ENCODE data around the gene CXCL6.
A peak's percentile ranks its signal among the peaks of the same experiment; 100 is the strongest.

The CXCL6 gene

DNA sequence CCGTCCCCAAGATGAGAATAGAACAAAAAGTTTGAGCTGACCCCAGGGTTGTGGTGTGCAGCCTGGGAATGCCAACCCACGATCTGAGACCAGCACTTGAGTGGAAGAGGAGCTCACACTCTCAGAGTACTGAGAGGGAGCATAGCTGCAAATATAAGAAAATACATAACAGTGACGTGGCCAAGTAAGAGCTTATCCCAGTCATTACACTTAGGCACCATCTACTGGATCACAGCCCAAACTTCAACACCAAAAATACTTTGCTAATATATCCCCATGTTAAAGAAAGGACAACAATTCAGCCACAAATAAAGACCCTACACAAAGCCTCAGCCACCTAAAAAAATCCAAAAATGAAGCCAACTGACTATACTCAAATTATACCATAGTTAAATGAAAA is 33.3 kb upstream of the CXCL6 start:
- TF ChIP-seq CTCF (IDR thresholded peaks at IDR 0.05; ENCODE audit: low read depth, low read length, missing control alignments) = no peak
- no peaks in the 10 kb centered on the region for H3K27me3 ChIP-seq (replicated peaks)
- no peak overlapping the region for H3K4me3 ChIP-seq (ENCODE audit: low read depth, low read length)
- DNase-seq = no peak
- in situ Hi-C loops (cut with HindIII; ENCODE audit: low pct_ligation_motif_present, low sequenced_read_pairs) = no loop called here
- H3K36me3 ChIP-seq (replicated peaks) = no peaks in the 10 kb centered on the region
- H3K27ac ChIP-seq = no peak overlapping the region

DNA sequence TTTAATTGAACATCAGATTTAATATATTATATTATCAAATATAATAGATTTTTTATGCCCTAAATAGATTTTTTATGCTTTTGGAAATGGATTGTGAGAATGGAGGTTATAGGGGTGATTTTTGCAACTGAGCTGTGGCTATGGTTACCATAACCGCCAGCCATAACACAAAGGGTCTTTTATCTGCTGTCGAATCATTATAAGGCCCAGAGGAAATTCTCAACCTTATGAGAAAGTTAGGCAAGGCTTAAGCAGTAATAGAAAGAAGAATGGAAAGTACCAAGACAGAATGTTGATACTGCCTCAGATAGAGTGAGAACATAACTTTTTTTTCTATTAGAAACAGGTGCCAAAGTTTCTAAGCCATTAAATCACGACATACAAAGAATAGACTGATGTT is 26.3 kb upstream of the CXCL6 start:
- Histone ChIP-seq H3K36me3 (replicated peaks) (no peaks in the 10 kb centered on the region), H3K27me3 (replicated peaks) (no peaks in the 10 kb centered on the region), H3K4me3 (ENCODE audit: low read depth, low read length) (no peak overlapping the region), H3K27ac (no peak overlapping the region)
- in situ Hi-C loops (cut with HindIII; ENCODE audit: low pct_ligation_motif_present, low sequenced_read_pairs) = no loop called here
- DNase-seq = no peak
- TF ChIP-seq CTCF (IDR thresholded peaks at IDR 0.05; ENCODE audit: low read depth, low read length, missing control alignments) = no peak

DNA sequence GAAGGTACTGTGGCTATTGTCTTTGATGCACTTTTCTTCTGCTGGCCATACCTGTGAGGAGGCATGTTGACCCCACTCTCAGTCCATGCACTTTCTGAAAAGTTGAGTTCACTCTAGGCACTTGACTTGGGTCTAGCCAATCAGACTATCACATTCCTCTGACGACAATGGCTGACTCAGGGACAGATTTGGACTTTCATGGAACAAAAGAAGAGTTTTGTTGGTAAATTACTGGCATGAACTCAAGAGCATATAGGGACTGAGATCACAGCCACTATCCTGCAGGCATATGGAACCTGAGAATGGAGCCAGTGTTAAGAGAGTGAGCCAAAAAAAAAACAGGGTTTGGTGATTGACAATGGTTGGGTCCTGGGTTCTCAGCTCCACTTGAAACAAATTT is 24.6 kb upstream of the CXCL6 start:
- Histone ChIP-seq H3K27ac (no peak overlapping the region), H3K36me3 (replicated peaks) (no peaks in the 10 kb centered on the region), H3K4me3 (ENCODE audit: low read depth, low read length) (no peak overlapping the region), H3K27me3 (replicated peaks) (no peaks in the 10 kb centered on the region)
- TF ChIP-seq CTCF (IDR thresholded peaks at IDR 0.05; ENCODE audit: low read depth, low read length, missing control alignments) = no peak
- no peak for DNase-seq
- in situ Hi-C loops (cut with HindIII; ENCODE audit: low pct_ligation_motif_present, low sequenced_read_pairs) = no loop called here

DNA sequence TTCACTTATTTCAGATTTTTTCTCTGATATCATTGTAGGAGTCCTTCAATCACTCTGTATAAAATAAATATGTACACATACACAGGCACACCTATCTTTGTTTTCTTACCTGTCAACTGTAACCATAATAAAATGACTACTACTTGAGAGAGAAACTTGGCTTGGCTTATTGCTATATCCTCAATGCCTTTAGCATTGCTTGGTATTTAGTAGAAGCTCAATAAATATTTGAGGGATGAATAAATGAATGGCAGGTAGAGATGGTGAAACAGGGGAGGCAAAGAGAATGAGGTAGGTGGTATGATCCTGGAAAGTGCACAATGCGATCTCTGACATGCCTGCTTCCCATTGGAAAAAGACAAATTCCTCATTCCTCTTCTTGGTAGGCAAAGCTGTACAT is 21.8 kb upstream of the CXCL6 start:
- no peak overlapping the region for H3K27ac ChIP-seq
- in situ Hi-C loops (cut with HindIII; ENCODE audit: low pct_ligation_motif_present, low sequenced_read_pairs) = no loop called here

DNA sequence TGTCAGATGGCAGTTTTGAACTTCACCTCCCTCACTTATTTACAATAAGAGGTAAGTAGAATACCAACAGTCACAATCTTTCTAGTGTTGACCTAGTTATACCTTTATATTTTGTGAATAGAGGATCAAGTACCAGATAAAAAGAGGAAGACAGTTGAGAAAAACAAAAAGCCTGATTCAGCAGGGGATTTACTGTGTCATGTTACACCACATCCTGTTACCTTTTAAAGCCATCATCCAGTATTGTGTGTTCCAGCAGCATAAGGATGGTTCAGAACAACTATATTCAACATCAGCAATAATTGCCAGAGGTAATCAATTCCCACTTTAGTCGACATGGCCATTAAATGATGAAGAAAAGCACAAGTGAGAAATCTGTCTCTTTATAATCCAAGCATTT is 21.3 kb upstream of the CXCL6 start:
- DNase-seq = no peak
- Histone ChIP-seq H3K27ac (no peak overlapping the region), H3K27me3 (replicated peaks) (no peaks in the 10 kb centered on the region), H3K36me3 (replicated peaks) (no peaks in the 10 kb centered on the region), H3K4me3 (ENCODE audit: low read depth, low read length) (no peak overlapping the region)
- no peak for TF ChIP-seq CTCF (IDR thresholded peaks at IDR 0.05; ENCODE audit: low read depth, low read length, missing control alignments)
- in situ Hi-C loops (cut with HindIII; ENCODE audit: low pct_ligation_motif_present, low sequenced_read_pairs) = no loop called here

More for the DNA sequence above, 21.8 kb upstream of the CXCL6 start:
- TF ChIP-seq CTCF (IDR thresholded peaks at IDR 0.05; ENCODE audit: low read depth, low read length, missing control alignments) = no peak
- Histone ChIP-seq H3K4me3 (ENCODE audit: low read depth, low read length) (no peak overlapping the region), H3K36me3 (replicated peaks) (no peaks in the 10 kb centered on the region), H3K27me3 (replicated peaks) (no peaks in the 10 kb centered on the region)
- no peak for DNase-seq

DNA sequence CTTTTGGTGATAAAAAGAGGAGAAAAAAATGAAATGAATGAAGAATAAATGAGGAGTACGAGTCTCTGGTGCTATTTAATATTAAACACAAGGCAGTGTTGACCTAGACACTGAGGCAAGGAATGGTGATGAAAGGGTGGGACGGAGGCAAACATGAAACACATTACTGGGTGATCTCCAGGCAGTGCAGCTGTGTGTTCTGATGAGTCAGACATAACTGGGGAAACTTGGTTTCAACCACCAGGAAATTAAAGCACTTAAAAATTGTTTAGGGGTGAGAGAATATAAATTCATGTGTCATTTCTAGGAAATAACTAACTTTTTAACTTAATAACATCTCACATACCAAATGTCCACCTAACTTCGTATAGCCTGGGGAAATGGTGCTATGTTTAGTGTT is 19.7 kb upstream of the CXCL6 start:
- in situ Hi-C loops (cut with HindIII; ENCODE audit: low pct_ligation_motif_present, low sequenced_read_pairs) = no loop called here
- TF ChIP-seq CTCF (IDR thresholded peaks at IDR 0.05; ENCODE audit: low read depth, low read length, missing control alignments) = no peak
- H3K27me3 ChIP-seq (replicated peaks) = no peaks in the 10 kb centered on the region
- H3K4me3 ChIP-seq (ENCODE audit: low read depth, low read length) = no peak overlapping the region
- no peaks in the 10 kb centered on the region for H3K36me3 ChIP-seq (replicated peaks)
- H3K27ac ChIP-seq = peak overlapping the region; percentile 21
- peak; percentile 79 for DNase-seq

Data from brain microvascular endothelial cell (primary cell).